HUES48 (cell line): Measurements from ENCODE around the gene SMIM14.

Experiments
- H3K27ac ChIP-seq: one replicate; pipeline ENCODE4 v1.7.0; 2013; ENCODE audit warnings: low read depth, low read length, inconsistent platforms
- H3K27me3 ChIP-seq: 2 replicates; pipeline ENCODE4 v1.6.1; 2013; ENCODE audit warnings: mild to moderate bottlenecking, low read length; ENCODE audit not compliant: control insufficient read depth, insufficient read depth
- H3K36me3 ChIP-seq: 2 replicates; pipeline ENCODE4 v1.6.1; 2013; ENCODE audit warnings: low read length; ENCODE audit not compliant: control insufficient read depth, insufficient read depth
- H3K4me1 ChIP-seq: 2 replicates; pipeline ENCODE4 v1.6.1; 2013; ENCODE audit warnings: mild to moderate bottlenecking, low read length; ENCODE audit not compliant: control insufficient read depth, insufficient read depth
- H3K4me3 ChIP-seq: 2 replicates; pipeline ENCODE4 v1.5.1; 2013; ENCODE audit warnings: mild to moderate bottlenecking, low read depth, low read length
- H3K9ac ChIP-seq: 2 replicates; pipeline ENCODE4 v1.6.1; 2013; ENCODE audit warnings: mild to moderate bottlenecking, low read depth, low read length, moderate library complexity
- H3K9me3 ChIP-seq: 2 replicates; pipeline ENCODE4 v1.6.1; 2013; ENCODE audit warnings: low read length; ENCODE audit not compliant: control insufficient read depth, insufficient read depth

SMIM14 gene

GRCh38 chr4:39596971-39597370 lies 41.7 kb downstream of the SMIM14 start:
- no peaks in the 10 kb centered on the region for H3K27me3 ChIP-seq
- H3K9me3 ChIP-seq, result no peaks in the 10 kb centered on the region
- H3K27ac ChIP-seq, result no peak overlapping the region
- H3K4me3 ChIP-seq, result no peak overlapping the region
- H3K36me3 ChIP-seq, result peaks cover 10% of the 10 kb centered on the region
- H3K9ac ChIP-seq, result no peak overlapping the region
- H3K4me1 ChIP-seq, result no peaks in the 10 kb centered on the region

- H3K27ac ChIP-seq, result no peak overlapping the region
- H3K4me1 ChIP-seq, result no peaks in the 10 kb centered on the region
- no peak overlapping the region for H3K4me3 ChIP-seq
- H3K9ac ChIP-seq, result no peak overlapping the region
- no peaks in the 10 kb centered on the region for H3K9me3 ChIP-seq
- no peaks in the 10 kb centered on the region for H3K36me3 ChIP-seq
- no peaks in the 10 kb centered on the region for H3K27me3 ChIP-seq
Observed at GRCh38 chr4:39591290-39591689, 47.4 kb downstream of the SMIM14 start.

- H3K9ac ChIP-seq, result no peak overlapping the region
- H3K27me3 ChIP-seq, result no peaks in the 10 kb centered on the region
- H3K9me3 ChIP-seq, result no peaks in the 10 kb centered on the region
- H3K4me3 ChIP-seq, result no peak overlapping the region
- H3K36me3 ChIP-seq, result no peaks in the 10 kb centered on the region
- H3K27ac ChIP-seq, result no peak overlapping the region
- no peaks in the 10 kb centered on the region for H3K4me1 ChIP-seq
Observed at GRCh38 chr4:39587881-39588280, 50.8 kb downstream of the SMIM14 start.

- 0 out of 2 replicates have a peak, but pooled peaks cover 4% of the 10 kb centered on the region for H3K36me3 ChIP-seq
- H3K27me3 ChIP-seq, result no peaks in the 10 kb centered on the region
Observed at GRCh38 chr4:39574946-39575345, 63.7 kb downstream of the SMIM14 start.

GRCh38 chr4:39571504-39571903 lies 67.2 kb downstream of the SMIM14 start:
- Histone ChIP-seq H3K9me3 (no peaks in the 10 kb centered on the region), H3K27me3 (no peaks in the 10 kb centered on the region), H3K27ac (no peak overlapping the region), H3K4me3 (no peak overlapping the region), H3K9ac (no peak overlapping the region), H3K4me1 (no peaks in the 10 kb centered on the region), H3K36me3 (0 out of 2 replicates have a peak, but pooled peaks cover 4% of the 10 kb centered on the region)

More at GRCh38 chr4:39574946-39575345, 63.7 kb downstream of the SMIM14 start:
- no peaks in the 10 kb centered on the region for H3K9me3 ChIP-seq
- H3K4me1 ChIP-seq, result no peaks in the 10 kb centered on the region
- H3K9ac ChIP-seq, result no peak overlapping the region
- no peak overlapping the region for H3K4me3 ChIP-seq
- no peak overlapping the region for H3K27ac ChIP-seq

- Histone ChIP-seq H3K9me3 (0 out of 2 replicates have a peak, but pooled peaks cover 3% of the 10 kb centered on the region), H3K4me3 (no peak overlapping the region), H3K27me3 (no peaks in the 10 kb centered on the region), H3K36me3 (0 out of 2 replicates have a peak, but pooled peaks cover 4% of the 10 kb centered on the region), H3K27ac (no peak overlapping the region), H3K9ac (no peak overlapping the region), H3K4me1 (no peaks in the 10 kb centered on the region)
Observed at GRCh38 chr4:39571054-39571453, 67.6 kb downstream of the SMIM14 start.

- Histone ChIP-seq H3K9ac (no peak overlapping the region), H3K4me3 (no peak overlapping the region), H3K9me3 (peaks cover 8% of the 10 kb centered on the region; the same call in 1 of the 2 replicates), H3K27me3 (no peaks in the 10 kb centered on the region), H3K27ac (no peak overlapping the region), H3K4me1 (no peaks in the 10 kb centered on the region), H3K36me3 (0 out of 2 replicates have a peak, but pooled peaks cover 7% of the 10 kb centered on the region)
Observed at GRCh38 chr4:39569209-39569608, 69.5 kb downstream of the SMIM14 start.

GRCh38 chr4:39568805-39569204 lies 69.9 kb downstream of the SMIM14 start:
- H3K4me1 ChIP-seq, result no peaks in the 10 kb centered on the region

GRCh38 chr4:39565878-39566600 lies 72.6 kb downstream of the SMIM14 start:
- Histone ChIP-seq H3K27me3 (no peaks in the 10 kb centered on the region), H3K36me3 (peaks cover 10% of the 10 kb centered on the region; the same call in 1 of the 2 replicates), H3K9ac (no peak overlapping the region), H3K27ac (no peak overlapping the region), H3K4me1 (peaks cover 4% of the 10 kb centered on the region; the same call in 1 of the 2 replicates), H3K4me3 (no peak overlapping the region), H3K9me3 (peaks cover 8% of the 10 kb centered on the region; the same call in 1 of the 2 replicates)

More at GRCh38 chr4:39568805-39569204, 69.9 kb downstream of the SMIM14 start:
- no peak overlapping the region for H3K27ac ChIP-seq
- H3K9me3 ChIP-seq, result peaks cover 8% of the 10 kb centered on the region; the same call in 1 of the 2 replicates
- no peak overlapping the region for H3K9ac ChIP-seq
- no peak overlapping the region for H3K4me3 ChIP-seq
- no peaks in the 10 kb centered on the region for H3K27me3 ChIP-seq
- H3K36me3 ChIP-seq, result 0 out of 2 replicates have a peak, but pooled peaks cover 7% of the 10 kb centered on the region

- Histone ChIP-seq H3K4me1 (peaks cover 4% of the 10 kb centered on the region; the same call in 1 of the 2 replicates), H3K9ac (no peak overlapping the region), H3K27ac (no peak overlapping the region), H3K9me3 (peaks cover 8% of the 10 kb centered on the region; the same call in 1 of the 2 replicates), H3K27me3 (no peaks in the 10 kb centered on the region), H3K4me3 (no peak overlapping the region), H3K36me3 (peaks cover 6% of the 10 kb centered on the region; the same call in 1 of the 2 replicates)
Observed at GRCh38 chr4:39563346-39563847, 75.3 kb downstream of the SMIM14 start.

GRCh38 chr4:39562792-39563191 lies 75.9 kb downstream of the SMIM14 start:
- H3K27me3 ChIP-seq, result no peaks in the 10 kb centered on the region
- peaks cover 8% of the 10 kb centered on the region; the same call in 1 of the 2 replicates for H3K9me3 ChIP-seq
- H3K4me1 ChIP-seq, result peaks cover 4% of the 10 kb centered on the region; the same call in 1 of the 2 replicates
- H3K9ac ChIP-seq, result no peak overlapping the region
- H3K27ac ChIP-seq, result no peak overlapping the region
- no peak overlapping the region for H3K4me3 ChIP-seq
- peaks cover 6% of the 10 kb centered on the region; the same call in 1 of the 2 replicates for H3K36me3 ChIP-seq
